K562 (cell line): ENCODE measurements around the gene CNOT2. TPM values are rescaled to one million over a fixed set of nuclear protein-coding genes. Genes with fewer than 3 reads are reported as not detected.
A peak's percentile ranks its signal among the peaks of the same experiment; 100 is the strongest.

Source experiments
- CREB3L1 ChIP-seq: fragments of 450-650 bp; IDR thresholded peaks from 2 replicates; pipeline ENCODE4 v1.6.1; 2014; ENCODE audit warnings: low read depth, mild to moderate bottlenecking, moderate library complexity, borderline replicate concordance
- HMBOX1 ChIP-seq: sonication (generic); IDR thresholded peaks from 2 replicates; pipeline ENCODE4 v1.6.1; 2016
- HOMEZ ChIP-seq: fragments of 250-450 bp; sonication (Bioruptor Pico); IDR thresholded peaks from 2 replicates; pipeline ENCODE4 v1.4.0; 2020; ENCODE audit warnings: mild to moderate bottlenecking, moderate library complexity
- JUND ChIP-seq, 2 experiments: IDR thresholded peaks; 2 replicates in 1 of 2; 3 replicates in 1 of 2; pipeline ENCODE4 v1.6.1; 2011; ENCODE audit warnings: borderline replicate concordance in 2 of 2, low read depth in 2 of 2, low read length in 2 of 2, improper control_type of control experiment in 1 of 2, missing biosample characterization in 1 of 2, missing genetic modification characterization in 1 of 2, missing genetic modification reagents in 1 of 2
- LEF1 ChIP-seq: fragments of 450-650 bp; IDR thresholded peaks from 2 replicates; pipeline ENCODE4 v1.6.1; 2016; ENCODE audit warnings: mild to moderate bottlenecking
- RBM22 ChIP-seq: fragments of 200-400 bp; formaldehyde crosslinking; IDR thresholded peaks from 2 replicates; pipeline ENCODE4 v1.6.1; 2018; ENCODE audit warnings: low read length, low read depth; ENCODE audit not compliant: poor library complexity, severe bottlenecking
- SIX5 ChIP-seq, 2 experiments: IDR thresholded peaks; 2 replicates each; pipeline ENCODE4 v1.6.1; 2011; ENCODE audit warnings: low read length in 2 of 2, borderline replicate concordance in 1 of 2, low read depth in 1 of 2, mild to moderate bottlenecking in 1 of 2, moderate library complexity in 1 of 2; ENCODE audit not compliant: insufficient read depth in 1 of 2
- ZNF140 ChIP-seq: fragments of 250-450 bp; sonication (Bioruptor Pico); IDR thresholded peaks from 2 replicates; pipeline ENCODE4 v1.8.0; 2021; ENCODE audit warnings: moderate library complexity, mild to moderate bottlenecking, inconsistent platforms
- ZNF407 ChIP-seq: fragments of 450-650 bp; IDR thresholded peaks from 2 replicates; pipeline ENCODE4 v1.6.1; 2016; ENCODE audit warnings: low read depth
- ZNF584 ChIP-seq: fragments of 200-800 bp; sonication (Bioruptor generic); IDR thresholded peaks from 2 replicates; pipeline ENCODE4 v1.6.1; 2016; ENCODE audit warnings: low read depth, mild to moderate bottlenecking, missing genetic modification characterization, missing compliant biosample characterization
- polyA plus RNA-seq, 8 experiments: library from polyadenylated mRNA; depleted of rRNA in 4 of 8; stranded (reverse) in 5 of 8; unstranded in 3 of 8; fragments of >200 nt; fragmentation: Nextera tagmentation in 2 of 8; fragmentation: Illumina TruSeq in 1 of 8; extraction: Ambion mirVana in 2 of 8; extraction: Trizol in 1 of 8; gene quantifications; 2 replicates each; pipeline versions ENCODE4 v1.2.1 to v1.2.3, GENCODE V29; 2011 to 2014; ENCODE audit warnings: inconsistent platforms in 1 of 8, missing spikeins in 1 of 8
- total RNA-seq, 7 experiments: library from RNA; depleted of rRNA in 6 of 7; stranded (reverse); fragments of >200 nt in 6 of 7; fragmentation: Illumina TruSeq in 2 of 7; extraction: Trizol in 2 of 7; gene quantifications; 2 replicates each; pipeline versions ENCODE4 v1.2.1 to v1.2.3, GENCODE V29; 2011 to 2021; ENCODE audit warnings: low replicate concordance in 1 of 7

CNOT2 gene
- total and polyA plus RNA-seq, 9 of the 15 experiments (the other 6 are each of a cell fraction or from before 2014, with no cell fraction given), result 43.6 to 119 (median 84.4) TPM

GRCh38 chr12:70242695-70243509 lies at the start of gene CNOT2 (continued):
- TF ChIP-seq LEF1 (peak; percentile 58), ZNF140 (no peak), ZNF407 (peak; percentile 44; the same call in 1 of the 2 replicates), JUND (IDR thresholded peaks at IDR 0.05; ENCODE audit: borderline replicate concordance, low read depth, low read length) (peak; percentile 82), JUND (tag; IDR thresholded peaks at IDR 0.05; ENCODE audit: borderline replicate concordance, low read depth, low read length) (peak; percentile 60; the same call in 1 of the 3 replicates), HMBOX1 (no peak), CREB3L1 (peak; percentile 89; the same call in 1 of the 2 replicates), HOMEZ (CRISPR knock-in tag) (no peak), ZNF584 (CRISPR knock-in tag) (peak; percentile 60; the same call in 1 of the 2 replicates), SIX5 (IDR thresholded peaks at IDR 0.05; ENCODE audit: borderline replicate concordance in 1 of 2, insufficient read depth in 1 of 2, low read depth in 1 of 2, low read length in 2 of 2) (peak in 1 of 2 experiments; percentile 27; a peak in 1 of 4 replicates), RBM22 (no peak)
